ENCODE data around the gene CCNY. TPM values are rescaled to one million over a fixed set of nuclear protein-coding genes. Genes with fewer than 3 reads are reported as not detected.

The CCNY gene
- total RNA-seq, 1 experiment from 2014 or later, result 62.2 TPM

GRCh38 chr10:35567951-35568350 is 231.6 kb downstream of the CCNY start (continued):
- TF ChIP-seq ZFX (IDR thresholded peaks at IDR 0.05) (no peak), CBX3 (IDR thresholded peaks at IDR 0.05; ENCODE audit: low read depth) (no peak), ELF1 (IDR thresholded peaks at IDR 0.05; ENCODE audit: borderline replicate concordance, low read depth) (no peak), SIN3A (IDR thresholded peaks at IDR 0.05; ENCODE audit: low read depth) (no peak), EGR1 (IDR thresholded peaks at IDR 0.05; ENCODE audit: low read depth) (no peak), MAX (IDR thresholded peaks at IDR 0.05) (no peak)

- ChIA-PET POLR2A (no interaction called here), RAD21 (ENCODE audit: low non-redundant PET in 1 of 2, low total read pairs in 2 of 2, uncharacterized antibody in 2 of 2, unreplicated experiment in 2 of 2) (no interaction called here), CTCF (no interaction called here)
- Histone ChIP-seq H2AFZ (ENCODE audit: low read depth, low read length, poor library complexity, severe bottlenecking) (no peak overlapping the region), H3K4me3 (replicated peaks in 1 of 2; ENCODE audit: low read depth in 1 of 2, low read length in 2 of 2) (no peak overlapping the region), H3K27me3 (ENCODE audit: insufficient read depth, low read length) (no peaks in the 10 kb centered on the region), H3K79me2 (ENCODE audit: insufficient read depth, low read length) (no peaks in the 10 kb centered on the region), H4K20me1 (ENCODE audit: insufficient read depth) (no peaks in the 10 kb centered on the region; the same call in 1 of the 2 replicates), H3K9me3 (ENCODE audit: control insufficient read depth in 1 of 2, insufficient read depth in 1 of 2, low read depth in 1 of 2, low read length in 2 of 2) (no peaks in the 10 kb centered on the region), H3K27ac (ENCODE audit: low read depth, low read length) (no peak overlapping the region), H3K9me2 (ENCODE audit: insufficient read depth) (no peaks in the 10 kb centered on the region), H3K4me2 (ENCODE audit: low read length) (no peak overlapping the region), H3K36me3 (ENCODE audit: control insufficient read depth in 1 of 2, insufficient read depth in 2 of 2, low read length in 2 of 2) (no peaks in the 10 kb centered on the region), H3K4me1 (ENCODE audit: control insufficient read depth in 1 of 2, insufficient read depth in 2 of 2, low read length in 2 of 2) (no peaks in the 10 kb centered on the region), H3K9ac (ENCODE audit: low read length) (no peak overlapping the region)
- ATAC-seq, result no peak
- DNase-seq (ENCODE audit: low read depth, low spot score), result no peak
- intact Hi-C loops (cut with micrococcal nuclease), result no loop called here
- no TSS peak for BruUV-seq (replicated peaks)
- TF ChIP-seq ZNF274 (IDR thresholded peaks at IDR 0.05; ENCODE audit: low read depth, low read length) (no peak), YY1 (IDR thresholded peaks at IDR 0.05; ENCODE audit: extremely low read depth, insufficient replicate concordance, low read depth, low read length) (no peak), SRF (IDR thresholded peaks at IDR 0.05; ENCODE audit: low read depth) (no peak), JUND (IDR thresholded peaks at IDR 0.05) (no peak), MAX (IDR thresholded peaks at IDR 0.05) (no peak), RAD21 (IDR thresholded peaks at IDR 0.05; ENCODE audit: low read depth) (no peak), TCF7L2 (IDR thresholded peaks at IDR 0.05; ENCODE audit: borderline replicate concordance, extremely low read depth, insufficient read depth, insufficient read length) (no peak), REST (IDR thresholded peaks at IDR 0.05; ENCODE audit: low read depth) (no peak), ATF3 (IDR thresholded peaks at IDR 0.05) (no peak), SIN3A (IDR thresholded peaks at IDR 0.05; ENCODE audit: low read depth) (no peak), POLR2AphosphoS5 (IDR thresholded peaks at IDR 0.05; ENCODE audit: low read depth, low read length) (no peak), FOSL1 (IDR thresholded peaks at IDR 0.05; ENCODE audit: low read depth) (no peak), SP1 (IDR thresholded peaks at IDR 0.05; ENCODE audit: low read depth) (no peak), ZFX (IDR thresholded peaks at IDR 0.05) (no peak), CTCF (IDR thresholded peaks at IDR 0.05 in 2 of 3, conservative IDR thresholded peaks at IDR 0.05 in 1 of 3; ENCODE audit: borderline replicate concordance in 1 of 3, insufficient read depth in 1 of 3, low read depth in 2 of 3, low read length in 2 of 3) (no peak), EZH2 (IDR thresholded peaks at IDR 0.05) (no peak), EZH2phosphoT487 (IDR thresholded peaks at IDR 0.05; ENCODE audit: borderline replicate concordance) (no peak), CEBPB (IDR thresholded peaks at IDR 0.05; ENCODE audit: low read depth) (no peak), CBX3 (IDR thresholded peaks at IDR 0.05; ENCODE audit: low read depth) (no peak)
These were observed 232.2 kb downstream of the CCNY start for GRCh38 chr10:35568483-35569015.

Data from HCT116 (cell line).